ENCODE measurements around the gene GLIS1. TPM values are rescaled to one million over a fixed set of nuclear protein-coding genes. Genes with fewer than 3 reads are reported as not detected.

GLIS1 gene
- total RNA-seq, 2 donors from 2014 or later = 2.6 TPM; not detected in 1

DNA sequence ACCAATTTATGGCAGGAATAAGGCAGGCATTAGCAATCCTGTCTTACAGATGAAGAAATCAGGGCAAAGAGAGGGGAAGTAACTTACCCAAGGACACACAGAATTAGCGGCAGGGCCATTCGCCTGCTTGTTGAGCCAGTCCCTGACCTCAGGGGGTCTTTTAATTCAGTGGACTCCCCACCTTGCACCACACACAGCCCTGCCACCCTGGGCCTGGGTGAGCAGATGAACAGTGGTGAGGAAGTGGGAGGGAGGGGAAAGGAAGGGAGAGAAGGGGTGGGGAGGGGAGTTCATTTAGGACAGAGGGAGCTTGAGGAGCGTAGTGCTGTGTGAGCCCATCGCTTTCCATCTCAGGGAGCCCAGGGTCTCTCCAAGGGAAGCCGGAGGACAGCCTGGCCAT is 34.7 kb downstream of the GLIS1 start:
- TF ChIP-seq, protein P1, sequence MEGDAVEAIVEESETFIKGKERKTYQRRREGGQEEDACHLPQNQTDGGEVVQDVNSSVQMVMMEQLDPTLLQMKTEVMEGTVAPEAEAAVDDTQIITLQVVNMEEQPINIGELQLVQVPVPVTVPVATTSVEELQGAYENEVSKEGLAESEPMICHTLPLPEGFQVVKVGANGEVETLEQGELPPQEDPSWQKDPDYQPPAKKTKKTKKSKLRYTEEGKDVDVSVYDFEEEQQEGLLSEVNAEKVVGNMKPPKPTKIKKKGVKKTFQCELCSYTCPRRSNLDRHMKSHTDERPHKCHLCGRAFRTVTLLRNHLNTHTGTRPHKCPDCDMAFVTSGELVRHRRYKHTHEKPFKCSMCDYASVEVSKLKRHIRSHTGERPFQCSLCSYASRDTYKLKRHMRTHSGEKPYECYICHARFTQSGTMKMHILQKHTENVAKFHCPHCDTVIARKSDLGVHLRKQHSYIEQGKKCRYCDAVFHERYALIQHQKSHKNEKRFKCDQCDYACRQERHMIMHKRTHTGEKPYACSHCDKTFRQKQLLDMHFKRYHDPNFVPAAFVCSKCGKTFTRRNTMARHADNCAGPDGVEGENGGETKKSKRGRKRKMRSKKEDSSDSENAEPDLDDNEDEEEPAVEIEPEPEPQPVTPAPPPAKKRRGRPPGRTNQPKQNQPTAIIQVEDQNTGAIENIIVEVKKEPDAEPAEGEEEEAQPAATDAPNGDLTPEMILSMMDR (IDR thresholded peaks at IDR 0.05) = no peak
- no peaks in the 10 kb centered on the region for H3K27me3 ChIP-seq (replicated peaks; ENCODE audit: insufficient read depth)
- H3K9me3 ChIP-seq = no peaks in the 10 kb centered on the region
- no peaks in the 10 kb centered on the region for H3K36me3 ChIP-seq
- no peak overlapping the region for H3K27ac ChIP-seq
- DNase-seq (ENCODE audit: low spot score) (no peak), ATAC-seq (ENCODE audit: insufficient number of reproducible peaks, low FRiP score, low read depth) (no peak)
- H3K4me3 ChIP-seq = no peak overlapping the region
- H3K4me1 ChIP-seq (ENCODE audit: control insufficient read depth in 1 of 2, low read depth in 2 of 2) = no peaks in the 10 kb centered on the region

DNA sequence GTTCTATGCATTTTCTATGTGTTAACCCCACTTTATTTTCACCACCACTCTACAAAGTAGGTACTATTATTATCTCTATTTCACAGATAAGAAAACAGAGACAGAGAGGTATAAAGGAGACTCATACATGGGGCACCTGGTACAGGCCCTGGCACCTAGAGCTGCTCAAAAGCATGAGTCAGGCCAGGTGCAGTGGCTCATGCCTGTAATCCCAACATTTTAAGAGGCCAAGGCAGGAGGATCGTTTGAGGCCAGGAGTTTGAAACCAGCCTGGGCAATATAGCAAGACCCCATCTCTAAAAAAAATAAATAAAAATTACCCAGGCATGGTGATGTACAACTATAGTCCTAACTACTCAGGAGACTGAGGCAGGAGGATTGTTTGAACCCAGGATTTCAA is 35.8 kb downstream of the GLIS1 start:
- Histone ChIP-seq H3K36me3 (no peaks in the 10 kb centered on the region), H3K4me3 (no peak overlapping the region), H3K9me3 (no peaks in the 10 kb centered on the region), H3K27me3 (replicated peaks; ENCODE audit: insufficient read depth) (no peaks in the 10 kb centered on the region), H3K27ac (no peak overlapping the region), H3K4me1 (ENCODE audit: control insufficient read depth in 1 of 2, low read depth in 2 of 2) (no peaks in the 10 kb centered on the region)
- ATAC-seq (ENCODE audit: insufficient number of reproducible peaks, low FRiP score, low read depth) (no peak), DNase-seq (ENCODE audit: low spot score) (no peak)
- TF ChIP-seq, protein P1 (IDR thresholded peaks at IDR 0.05) = no peak

DNA sequence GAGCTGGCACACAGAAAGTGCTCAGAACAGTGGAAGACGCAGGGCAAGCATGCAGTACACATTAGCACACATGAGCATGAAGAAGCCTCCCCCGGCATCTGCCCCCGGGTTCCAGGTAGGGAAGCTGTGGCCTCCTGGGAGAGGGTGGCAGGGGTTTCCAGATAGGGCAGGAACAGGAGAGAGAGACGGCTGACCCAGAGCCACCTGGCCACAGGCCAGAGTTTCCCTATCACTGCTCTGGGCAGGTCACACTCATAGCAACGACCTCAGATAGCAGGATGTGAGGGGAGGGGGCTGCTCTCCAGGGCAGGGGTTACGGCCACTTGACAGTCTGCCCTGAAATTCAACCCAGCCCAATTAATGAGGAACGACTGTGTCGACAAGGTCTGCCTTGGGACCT is 36.6 kb downstream of the GLIS1 start:
- no peak for DNase-seq (ENCODE audit: low spot score)
- Histone ChIP-seq H3K9me3 (no peaks in the 10 kb centered on the region), H3K36me3 (no peaks in the 10 kb centered on the region), H3K27ac (no peak overlapping the region), H3K27me3 (replicated peaks; ENCODE audit: insufficient read depth) (no peaks in the 10 kb centered on the region), H3K4me1 (ENCODE audit: control insufficient read depth in 1 of 2, low read depth in 2 of 2) (no peaks in the 10 kb centered on the region), H3K4me3 (no peak overlapping the region)
- no peak for ATAC-seq (ENCODE audit: insufficient number of reproducible peaks, low FRiP score, low read depth)
- TF ChIP-seq, protein P1 (IDR thresholded peaks at IDR 0.05) = no peak

DNA sequence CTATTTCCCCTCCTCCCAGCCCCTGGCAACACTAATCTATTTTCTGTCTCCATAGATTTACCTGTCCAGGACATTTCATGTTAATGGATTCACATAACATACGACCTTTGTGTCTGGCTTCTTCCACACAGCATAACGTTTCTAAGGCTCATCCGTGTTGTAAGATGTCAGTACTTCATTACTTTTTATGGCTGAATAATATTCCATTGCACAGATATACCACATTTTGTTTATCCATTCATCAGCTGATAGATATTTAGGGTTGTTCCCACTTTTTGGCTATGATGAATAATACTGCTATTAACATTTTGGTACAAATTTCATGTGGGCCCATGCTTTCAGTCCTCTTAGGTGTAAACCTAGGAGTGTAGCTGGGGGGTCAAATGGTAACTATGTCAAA is 38.2 kb downstream of the GLIS1 start:
- TF ChIP-seq, protein P1 (IDR thresholded peaks at IDR 0.05) = no peak
- H3K27ac ChIP-seq = no peak overlapping the region
- no peak overlapping the region for H3K4me3 ChIP-seq
- no peaks in the 10 kb centered on the region for H3K27me3 ChIP-seq (replicated peaks; ENCODE audit: insufficient read depth)
- no peaks in the 10 kb centered on the region for H3K36me3 ChIP-seq
- DNase-seq (ENCODE audit: low spot score) (no peak), ATAC-seq (ENCODE audit: insufficient number of reproducible peaks, low FRiP score, low read depth) (no peak)
- no peaks in the 10 kb centered on the region for H3K9me3 ChIP-seq
- no peaks in the 10 kb centered on the region for H3K4me1 ChIP-seq (ENCODE audit: control insufficient read depth in 1 of 2, low read depth in 2 of 2)

DNA sequence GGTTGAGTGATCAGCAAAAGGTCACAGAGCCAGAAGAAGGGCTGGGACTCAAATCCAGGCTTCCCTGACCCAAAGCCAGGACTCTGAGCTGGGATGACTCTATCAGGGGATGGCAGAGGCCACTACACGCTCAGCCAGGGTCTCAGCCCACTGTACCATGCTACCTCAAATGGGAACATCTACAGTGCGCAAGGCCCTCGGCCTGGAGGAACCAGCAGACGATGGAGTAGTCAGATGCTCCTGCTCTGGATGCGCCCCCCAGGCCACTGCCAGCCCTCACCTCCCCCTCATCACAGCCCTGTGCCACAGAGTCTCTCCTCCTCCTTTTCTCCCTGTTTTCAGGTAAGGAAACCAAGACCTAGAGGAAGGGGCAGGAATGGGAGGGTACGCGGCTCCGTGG is 39.0 kb downstream of the GLIS1 start:
- Histone ChIP-seq H3K9me3 (no peaks in the 10 kb centered on the region), H3K4me1 (ENCODE audit: control insufficient read depth in 1 of 2, low read depth in 2 of 2) (no peaks in the 10 kb centered on the region), H3K36me3 (no peaks in the 10 kb centered on the region), H3K27me3 (replicated peaks; ENCODE audit: insufficient read depth) (no peaks in the 10 kb centered on the region), H3K27ac (no peak overlapping the region), H3K4me3 (no peak overlapping the region)
- TF ChIP-seq, protein P1 (IDR thresholded peaks at IDR 0.05) = no peak
- DNase-seq (ENCODE audit: low spot score) (no peak), ATAC-seq (ENCODE audit: insufficient number of reproducible peaks, low FRiP score, low read depth) (no peak)

Measured in thoracic aorta (tissue), 2 donors.